AG08395 (cell line): ENCODE results near the gene SEBOX.
"Not testable (repeated sequence)": the region's sequence is repeated elsewhere in the genome, so short reads cannot be mapped to it uniquely, and the experiment has no call there.

Experiments
- DNase-seq: peaks from one replicate; pipeline ENCODE4 v3.0.0; 2012; ENCODE audit warnings: mixed read lengths, low spot score

The SEBOX gene

GRCh38 chr17:28338769-28339212 lies 26.2 kb downstream of the SEBOX start:
- DNase-seq: not testable (repeated sequence)

- DNase-seq: no peak
Observed at GRCh38 chr17:28338056-28338768, 26.8 kb downstream of the SEBOX start.

DNA sequence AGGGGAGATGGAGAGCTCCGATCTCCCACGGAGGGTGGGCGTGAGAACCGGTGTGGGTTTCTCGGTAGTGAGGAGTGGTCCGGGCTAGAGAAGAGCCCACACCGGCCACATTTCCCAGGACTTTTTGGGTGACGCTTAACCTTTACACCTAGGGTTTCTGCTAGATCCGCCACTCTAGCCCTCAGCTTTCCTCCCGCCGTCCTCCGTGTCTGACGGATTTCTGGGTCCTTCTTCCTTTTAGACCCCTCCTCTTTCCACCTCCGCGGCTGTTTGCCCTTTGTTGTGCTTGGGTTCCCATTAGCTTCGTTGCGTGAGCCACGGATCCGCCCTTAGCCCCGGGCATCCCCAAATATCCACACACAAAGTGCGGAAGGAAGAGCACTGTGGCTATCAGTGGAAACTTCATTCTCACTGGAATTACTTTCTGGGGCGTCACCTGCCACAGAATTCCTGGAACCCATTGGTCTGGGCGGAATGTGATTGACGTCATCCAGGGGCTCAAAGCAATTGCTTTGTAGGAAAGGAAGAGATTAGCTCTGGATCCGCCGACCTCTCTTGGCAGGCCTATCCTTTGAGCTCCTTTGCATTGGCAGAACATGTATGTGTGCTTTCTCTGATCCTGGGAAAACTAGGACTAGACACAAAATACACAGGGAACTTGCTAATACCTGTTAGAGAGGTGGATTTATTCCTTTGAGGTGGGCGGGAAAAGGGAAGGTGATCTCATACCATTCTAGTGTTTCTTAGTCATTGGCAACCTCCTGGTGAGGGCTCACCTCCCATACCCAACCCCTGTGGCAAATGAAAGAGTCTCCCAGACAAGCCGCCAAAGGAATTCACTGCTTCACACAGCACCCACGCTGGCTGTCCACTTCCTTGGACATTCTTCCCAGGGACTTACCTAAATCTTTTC lies 28.8 kb downstream of the SEBOX start:
- DNase-seq: peak; percentile 81

DNA sequence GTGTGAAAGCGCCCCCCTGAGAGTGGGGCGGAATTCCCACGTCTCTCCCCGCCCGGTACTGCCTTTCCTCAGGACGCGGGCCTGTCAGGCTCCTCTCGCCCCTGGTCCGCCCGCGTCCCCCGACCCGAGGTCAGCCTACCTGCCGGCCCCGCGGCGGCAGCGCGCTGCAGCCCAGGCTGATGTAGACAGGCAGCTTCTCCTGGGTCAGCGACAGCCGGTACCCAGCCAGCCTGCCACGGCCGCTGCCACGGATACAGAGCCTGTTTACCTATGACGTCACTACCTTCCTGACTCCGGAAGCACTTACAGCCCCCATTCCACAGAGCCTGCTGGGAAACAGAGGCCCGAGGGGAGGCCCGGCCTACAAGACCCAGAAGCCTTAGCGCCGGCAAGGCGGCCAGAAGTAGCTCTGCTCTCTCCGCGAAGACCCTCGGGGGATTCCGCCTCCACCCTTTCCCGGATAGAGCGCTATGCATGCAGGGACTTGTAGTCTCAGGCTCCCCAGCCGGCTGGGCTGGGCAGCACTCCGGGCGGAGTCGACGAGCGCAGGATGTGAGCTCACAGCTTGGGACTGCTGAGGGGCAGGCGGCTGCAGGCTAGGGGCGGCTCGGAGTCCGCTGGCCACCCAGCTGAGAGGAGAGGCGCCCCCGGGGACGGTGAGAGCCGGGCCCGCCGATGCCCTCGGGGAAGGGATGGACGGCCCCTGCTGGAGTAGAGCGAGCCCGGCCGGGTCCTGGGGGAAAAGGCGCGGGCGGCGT lies 29.6 kb downstream of the SEBOX start, which contains the start of the genes IFT20 and TNFAIP1:
TSS of gene IFT20 (minus strand) at position 272 of the 758 bp plus-strand sequence. CDS start 3,487 bp downstream, outside the sequence.
TSS of gene TNFAIP1 (plus strand) at position 561 of the 758 bp plus-strand sequence. CDS start 3,761 bp downstream, outside the sequence.
- peak; percentile 96 for DNase-seq

GRCh38 chr17:28334666-28335200 lies 30.3 kb downstream of the SEBOX start:
- DNase-seq: no peak

DNA sequence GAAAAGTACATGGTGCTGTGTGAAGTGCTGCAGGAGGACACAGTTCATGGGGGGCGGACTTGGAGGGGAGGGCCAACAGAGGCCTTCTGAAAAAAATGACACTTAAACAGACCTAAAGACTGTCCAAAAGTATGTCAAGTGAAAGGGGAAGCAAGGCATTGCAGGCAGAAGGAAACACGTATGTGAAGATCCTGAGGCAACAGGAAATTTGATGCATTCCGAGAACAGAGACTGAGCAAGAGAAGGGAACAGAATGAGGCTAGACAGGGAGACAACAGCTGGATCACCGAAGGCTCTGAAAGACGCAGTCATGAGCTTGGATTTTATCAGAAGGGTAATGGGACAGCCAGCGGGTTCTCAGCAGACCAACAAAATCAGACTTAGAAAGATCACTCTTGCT lies 30.8 kb downstream of the SEBOX start:
- DNase-seq: no peak

DNA sequence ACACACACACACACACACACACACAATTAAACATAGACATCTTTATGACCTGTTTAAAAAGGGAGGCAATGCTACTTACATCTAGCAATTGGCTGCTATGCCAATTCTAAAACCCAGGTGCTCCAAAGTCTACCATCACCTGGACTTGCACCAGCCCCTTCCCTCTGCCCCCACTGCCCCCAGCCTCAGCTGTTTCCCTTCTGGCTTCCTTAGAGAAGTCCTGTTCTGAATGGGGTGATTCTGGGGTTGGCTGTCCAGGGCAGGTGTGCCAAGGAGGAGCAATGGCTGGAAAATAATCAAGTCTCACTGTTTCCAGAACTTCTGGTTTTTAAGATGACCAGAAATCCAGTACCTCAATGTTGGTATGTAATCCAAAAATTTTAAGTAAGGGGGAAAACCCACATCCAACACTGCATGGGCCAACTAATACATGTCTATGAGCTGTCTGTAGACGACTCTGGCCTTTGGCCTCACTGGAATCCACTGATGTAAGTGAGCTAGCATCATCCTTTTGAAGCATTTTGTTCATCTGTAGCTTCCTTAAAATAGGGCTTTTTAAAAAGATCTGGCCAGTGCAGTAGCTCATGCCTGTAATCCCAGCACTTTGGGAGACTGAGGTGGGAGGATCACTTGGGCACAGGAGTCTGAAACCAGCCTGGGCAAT lies 31.8 kb downstream of the SEBOX start:
- no peak for DNase-seq

DNA sequence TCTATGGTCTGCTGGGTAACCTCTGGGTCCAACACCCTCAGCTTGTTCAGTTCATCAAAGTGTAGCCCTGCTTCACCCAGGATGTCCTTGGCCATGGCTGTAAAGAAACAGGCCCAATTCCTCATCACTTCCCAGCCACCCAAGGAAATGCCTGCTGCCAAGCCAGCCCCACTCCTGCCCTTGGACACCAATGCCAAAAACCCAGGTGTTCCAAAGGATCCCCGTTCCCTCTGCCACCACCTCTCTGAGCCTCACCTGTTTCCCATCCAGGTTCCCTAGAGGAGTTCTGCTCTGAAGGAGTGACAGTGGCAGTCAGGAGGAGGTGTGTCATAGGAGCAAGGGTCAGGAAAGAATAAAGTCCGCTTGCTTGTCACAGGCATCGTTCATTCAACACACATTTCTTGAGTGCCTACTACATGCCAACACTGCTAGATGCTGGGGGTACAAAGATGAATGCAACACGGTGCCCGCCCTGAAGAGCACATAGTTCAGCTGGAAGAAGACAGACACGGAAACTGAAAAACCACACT lies 33.0 kb downstream of the SEBOX start:
- no peak for DNase-seq

DNA sequence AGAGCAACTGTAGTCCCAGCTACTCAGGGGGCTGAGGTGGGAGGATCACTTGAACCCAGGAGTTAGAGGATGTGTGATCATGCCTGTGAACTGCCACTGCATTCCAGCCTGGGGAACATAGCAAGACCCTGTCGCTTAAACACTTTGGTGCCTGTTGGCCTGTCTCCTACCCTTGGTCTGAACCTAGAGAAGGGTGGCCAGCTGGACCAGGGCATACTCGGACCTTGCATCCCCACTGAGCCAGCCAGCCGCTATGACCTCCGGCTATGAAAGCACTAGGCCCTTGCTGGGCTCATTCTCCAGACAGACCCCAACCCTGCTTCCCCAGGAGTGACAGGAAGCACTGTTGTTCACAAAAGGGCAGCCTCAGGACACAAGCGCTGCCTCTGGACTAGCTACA lies 34.3 kb downstream of the SEBOX start:
- DNase-seq: no peak

DNA sequence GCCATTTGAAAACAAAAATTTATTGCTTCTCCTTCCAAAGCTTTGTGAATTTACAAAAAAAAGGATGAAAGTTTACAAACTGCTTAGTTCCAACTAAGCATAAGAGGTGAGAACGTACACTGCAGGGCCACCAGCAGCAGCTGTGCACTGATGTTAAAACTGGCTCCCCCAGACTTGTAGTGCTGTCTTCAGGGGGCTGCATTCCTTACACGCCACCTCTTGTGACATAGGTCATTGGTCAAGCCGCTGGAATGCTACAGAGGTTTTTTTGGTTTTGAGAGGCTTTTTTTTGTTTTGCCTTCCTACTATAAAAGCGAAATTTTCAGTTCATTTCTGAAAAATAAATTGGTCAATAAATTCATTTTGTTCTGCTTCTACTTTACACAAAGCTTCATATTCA lies 36.7 kb downstream of the SEBOX start:
- no peak for DNase-seq

- peak; percentile 26 for DNase-seq
Observed at GRCh38 chr17:28327709-28328108, 37.3 kb downstream of the SEBOX start.

- no peak for DNase-seq
Observed at GRCh38 chr17:28327031-28327607, 37.9 kb downstream of the SEBOX start.

- DNase-seq: no peak
Observed at GRCh38 chr17:28326114-28326513, 38.9 kb downstream of the SEBOX start.

GRCh38 chr17:28325211-28325610 lies 39.8 kb downstream of the SEBOX start:
- DNase-seq: no peak

GRCh38 chr17:28324781-28325180 lies 40.2 kb downstream of the SEBOX start:
- no peak for DNase-seq

GRCh38 chr17:28324267-28324745 lies 40.7 kb downstream of the SEBOX start:
- no peak for DNase-seq

- DNase-seq: no peak
Observed at GRCh38 chr17:28320215-28321061, 44.6 kb downstream of the SEBOX start.

- no peak for DNase-seq
Observed at GRCh38 chr17:28319598-28319935, 45.4 kb downstream of the SEBOX start.

- DNase-seq: peak; percentile 97
Observed at GRCh38 chr17:28318759-28319597, 46.0 kb downstream of the SEBOX start, which contains the start of gene TMEM97. Gene TMEM97, plus strand, starts transcription at chr17:28319200. Its CDS starts 40 bp downstream, at chr17:28319240.
